CD4-positive, alpha-beta memory T cell (primary cell): ENCODE results near the gene CPEB2. TPM values are rescaled to one million over a fixed set of nuclear protein-coding genes. Genes with fewer than 3 reads are reported as not detected.

Source experiments
- CTCF ChIA-PET: fragments of 350-600 bp; sonication (Branson Sonifier 250); formaldehyde crosslinking; loops from one replicate; lab custom pipeline; 2021; ENCODE audit warnings: inconsistent platforms; ENCODE audit not compliant: partially characterized antibody; lab: Charles Lee
- POLR2A ChIA-PET: fragments of 350-600 bp; sonication (Branson Sonifier 250); formaldehyde crosslinking; loops from one replicate; lab custom pipeline; 2021; ENCODE audit not compliant: partially characterized antibody; lab: Charles Lee
- DNase-seq, 5 donors: peaks; one replicate each; pipeline versions ENCODE4 v3.0.0 to v3.0.0-alpha.2; 2020 to 2022; ENCODE audit warnings: mixed read lengths in 1 of 5
- H3K27ac ChIP-seq: one replicate; pipeline ENCODE4 v1.7.0; 2013; ENCODE audit warnings: low read depth, low read length
- H3K27me3 ChIP-seq: 2 replicates; pipeline ENCODE4 v1.7.0; 2013; ENCODE audit warnings: mild to moderate bottlenecking, low read length, moderate library complexity; ENCODE audit not compliant: insufficient read depth
- H3K36me3 ChIP-seq: 2 replicates; pipeline ENCODE4 v1.7.0; 2013; ENCODE audit warnings: mild to moderate bottlenecking, low read length, moderate library complexity; ENCODE audit not compliant: insufficient read depth
- H3K4me1 ChIP-seq: 2 replicates; pipeline ENCODE4 v1.7.0; 2013; ENCODE audit warnings: mild to moderate bottlenecking, low read length, moderate library complexity; ENCODE audit not compliant: insufficient read depth
- H3K4me3 ChIP-seq, 2 donors: one replicate each; pipeline ENCODE4 v1.7.0; 2013; ENCODE audit warnings: low read length in 2 of 2, mild to moderate bottlenecking in 1 of 2
- H3K9me3 ChIP-seq, 2 donors: one replicate each; pipeline ENCODE4 v1.7.0; 2013; ENCODE audit warnings: low read length in 2 of 2, control low read depth in 1 of 2; ENCODE audit not compliant: control insufficient read depth in 1 of 2
- H3K27ac Mint-ChIP-seq, 7 donors: one replicate each; pipeline ENCODE4 v1.8.0; 2020 to 2021; ENCODE audit warnings: mixed read lengths in 7 of 7, mild to moderate bottlenecking in 6 of 7, inconsistent platforms in 3 of 7, moderate library complexity in 3 of 7
- H3K27me3 Mint-ChIP-seq, 2 donors: one replicate each; pipeline ENCODE4 v1.8.0; 2020 to 2021; ENCODE audit warnings: mixed read lengths in 2 of 2
- H3K36me3 Mint-ChIP-seq, 2 donors: one replicate each; pipeline ENCODE4 v1.8.0; 2020 to 2021; ENCODE audit warnings: mixed read lengths in 2 of 2, inconsistent platforms in 1 of 2, mild to moderate bottlenecking in 1 of 2
- H3K4me1 Mint-ChIP-seq, 4 donors: one replicate each; pipeline ENCODE4 v1.8.0; 2020 to 2021; ENCODE audit warnings: mixed read lengths in 4 of 4, mild to moderate bottlenecking in 1 of 4
- H3K4me3 Mint-ChIP-seq, 8 donors: one replicate each; pipeline ENCODE4 v1.8.0; 2020 to 2021; ENCODE audit warnings: mixed read lengths in 8 of 8, mild to moderate bottlenecking in 7 of 8, moderate library complexity in 6 of 8, inconsistent platforms in 3 of 8
- H3K9me3 Mint-ChIP-seq, 8 donors: one replicate each; pipeline ENCODE4 v1.8.0; 2020 to 2021; ENCODE audit warnings: mixed read lengths in 8 of 8, mild to moderate bottlenecking in 5 of 8, inconsistent platforms in 3 of 8, moderate library complexity in 1 of 8
- intact Hi-C: fragments of 100-400 bp; cut with micrococcal nuclease; formaldehyde crosslinking; loops from one replicate; pipeline ENCODE4 v1.15.1; 2023
- polyA plus RNA-seq, 2 donors: library from polyadenylated mRNA; unstranded; fragments of 300-500 nt; fragmentation: Illumina TruSeq; gene quantifications; one replicate each; pipeline ENCODE4 v1.2.3, GENCODE V29; 2021
- total RNA-seq, 2 experiments: library from RNA; stranded (reverse); gene quantifications; one replicate each; pipeline ENCODE4 v1.2.3, GENCODE V29; 2021

The CPEB2 gene
- total and polyA plus RNA-seq, 4 experiments from 2014 or later: 0.71 to 16.9 (median 9.0) TPM

DNA sequence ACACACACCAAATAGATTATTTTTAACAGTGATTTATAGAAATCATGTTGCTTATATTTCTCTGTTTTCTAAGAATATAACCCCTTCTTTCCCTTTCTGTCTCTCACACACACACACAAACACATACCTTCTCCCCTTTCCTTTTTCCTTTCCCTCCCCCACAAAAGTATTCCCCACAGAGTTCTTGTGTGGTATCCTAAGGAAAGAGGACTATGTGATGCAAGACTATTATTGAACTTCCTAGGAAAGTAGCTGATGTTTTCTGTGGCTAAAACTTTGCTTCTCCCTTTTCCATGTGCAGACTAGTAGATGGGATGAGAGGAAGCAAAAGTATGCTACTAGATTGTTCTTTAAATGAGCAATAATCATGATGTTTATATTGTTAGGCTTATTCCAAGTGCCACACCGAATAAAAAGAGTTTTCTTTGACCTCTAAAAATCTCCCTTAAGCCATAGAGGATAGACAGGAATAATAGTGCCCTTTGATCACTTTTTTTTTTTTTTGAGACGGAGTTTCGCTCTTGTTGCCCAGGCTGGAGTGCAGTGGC lies 38.7 kb downstream of the CPEB2 start:
- intact Hi-C loops: no loop called here
- Histone ChIP-seq H3K27me3 (no peaks in the 10 kb centered on the region), H3K4me1 (no peaks in the 10 kb centered on the region), H3K9me3 (no peaks in the 10 kb centered on the region), H3K4me3 (no peak overlapping the region), H3K36me3 (no peaks in the 10 kb centered on the region), H3K27ac (no peak overlapping the region)
- H3K27ac Mint-ChIP-seq: peak overlapping the region in 3 of 7 donors; percentile 38 to 70 (median 43)
- H3K9me3 Mint-ChIP-seq: no peaks in the 10 kb centered on the region
- ChIA-PET POLR2A (no interaction called here), CTCF (no interaction called here)
- peaks cover 6 to 37% of the 10 kb centered on the region in 2 donors for H3K36me3 Mint-ChIP-seq
- no peaks in the 10 kb centered on the region for H3K27me3 Mint-ChIP-seq
- no peak for DNase-seq
- peaks cover 5 to 11% (median 7%) of the 10 kb centered on the region in 4 donors for H3K4me1 Mint-ChIP-seq
- H3K4me3 Mint-ChIP-seq: no peak overlapping the region

GRCh38 chr4:15042529-15043167 lies 40.4 kb downstream of the CPEB2 start:
- no peak for DNase-seq
- no peak overlapping the region for H3K4me3 ChIP-seq
- ChIA-PET CTCF (interaction anchor here (1.2 kb wide), 1 partner anchor 8 kb away, joined by 3 read pairs; no protein-coding TSS in a partner anchor), POLR2A (no interaction called here)
- Mint-ChIP-seq H3K9me3 (no peaks in the 10 kb centered on the region), H3K27ac (no peak overlapping the region), H3K36me3 (peaks cover 10 to 29% of the 10 kb centered on the region in 2 donors), H3K27me3 (no peaks in the 10 kb centered on the region), H3K4me1 (peaks cover 4 to 14% (median 6%) of the 10 kb centered on the region in 4 donors), H3K4me3 (no peak overlapping the region)
- no peaks in the 10 kb centered on the region for H3K9me3 ChIP-seq
- H3K4me1 ChIP-seq: no peaks in the 10 kb centered on the region
- H3K27me3 ChIP-seq: no peaks in the 10 kb centered on the region
- H3K36me3 ChIP-seq: no peaks in the 10 kb centered on the region
- intact Hi-C loops: no loop called here
- H3K27ac ChIP-seq: no peak overlapping the region

DNA sequence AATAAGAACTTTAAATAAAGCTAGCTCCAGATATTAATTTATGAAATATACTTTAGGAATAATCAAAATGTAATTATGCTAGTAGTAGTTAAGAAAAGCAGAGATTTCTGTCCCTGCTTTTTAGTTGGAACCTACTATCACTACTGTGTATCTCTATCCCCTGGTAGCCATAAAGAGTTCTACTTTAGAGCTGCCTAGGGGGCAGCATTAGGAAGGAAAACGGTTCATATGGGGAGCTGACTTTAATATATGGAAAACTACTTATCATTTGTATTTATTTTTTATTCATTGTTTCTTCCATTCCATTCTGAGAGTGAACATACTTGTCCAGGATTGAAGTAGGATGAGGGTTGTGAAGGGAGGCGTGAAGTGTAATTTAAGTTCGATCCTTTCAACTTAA lies 40.9 kb downstream of the CPEB2 start:
- Mint-ChIP-seq H3K4me3 (no peak overlapping the region), H3K4me1 (peaks cover 4 to 14% (median 6%) of the 10 kb centered on the region in 4 donors), H3K36me3 (peaks cover 10 to 29% of the 10 kb centered on the region in 2 donors), H3K27me3 (no peaks in the 10 kb centered on the region), H3K9me3 (no peaks in the 10 kb centered on the region), H3K27ac (no peak overlapping the region)
- ChIA-PET POLR2A (no interaction called here), CTCF (interaction anchor here (1.2 kb wide), 1 partner anchor 9 kb away, joined by 3 read pairs; no protein-coding TSS in a partner anchor)
- Histone ChIP-seq H3K36me3 (no peaks in the 10 kb centered on the region), H3K27ac (no peak overlapping the region), H3K4me1 (no peaks in the 10 kb centered on the region), H3K4me3 (no peak overlapping the region), H3K9me3 (no peaks in the 10 kb centered on the region), H3K27me3 (no peaks in the 10 kb centered on the region)
- intact Hi-C loops: no loop called here
- DNase-seq: no peak

DNA sequence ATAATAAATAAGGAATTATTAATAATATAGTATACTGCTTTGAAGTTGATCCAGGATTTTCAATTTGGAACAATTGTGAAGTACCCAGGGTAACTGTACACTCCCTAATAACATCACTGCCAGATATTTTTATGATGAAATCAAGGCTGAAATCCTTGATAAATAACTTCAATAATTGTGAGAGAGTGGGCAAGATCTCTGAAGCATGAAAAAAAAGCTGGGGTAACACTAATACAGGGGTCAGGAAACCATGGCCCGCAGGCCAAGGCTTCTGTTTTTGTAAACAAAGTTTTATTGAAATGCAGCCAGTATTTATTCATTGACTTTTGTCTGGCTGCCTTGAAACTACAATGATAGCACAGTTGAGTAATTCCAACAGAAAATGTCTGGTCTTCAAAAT lies 41.6 kb downstream of the CPEB2 start:
- no peaks in the 10 kb centered on the region for H3K9me3 Mint-ChIP-seq
- POLR2A ChIA-PET: no interaction called here
- intact Hi-C loops: no loop called here
- no peak overlapping the region for H3K27ac ChIP-seq
- H3K27ac Mint-ChIP-seq: no peak overlapping the region
- no peaks in the 10 kb centered on the region for H3K9me3 ChIP-seq
- CTCF ChIA-PET: interaction anchor here (1.2 kb wide), 1 partner anchor 9 kb away, joined by 3 read pairs; no protein-coding TSS in a partner anchor
- H3K36me3 Mint-ChIP-seq: peaks cover 10 to 26% of the 10 kb centered on the region in 2 donors
- peaks cover 4 to 14% (median 6%) of the 10 kb centered on the region in 4 donors for H3K4me1 Mint-ChIP-seq
- H3K4me3 Mint-ChIP-seq: no peak overlapping the region
- no peak overlapping the region for H3K4me3 ChIP-seq
- no peak for DNase-seq
- H3K36me3 ChIP-seq: no peaks in the 10 kb centered on the region
- no peaks in the 10 kb centered on the region for H3K4me1 ChIP-seq
- H3K27me3 ChIP-seq: no peaks in the 10 kb centered on the region
- no peaks in the 10 kb centered on the region for H3K27me3 Mint-ChIP-seq

DNA sequence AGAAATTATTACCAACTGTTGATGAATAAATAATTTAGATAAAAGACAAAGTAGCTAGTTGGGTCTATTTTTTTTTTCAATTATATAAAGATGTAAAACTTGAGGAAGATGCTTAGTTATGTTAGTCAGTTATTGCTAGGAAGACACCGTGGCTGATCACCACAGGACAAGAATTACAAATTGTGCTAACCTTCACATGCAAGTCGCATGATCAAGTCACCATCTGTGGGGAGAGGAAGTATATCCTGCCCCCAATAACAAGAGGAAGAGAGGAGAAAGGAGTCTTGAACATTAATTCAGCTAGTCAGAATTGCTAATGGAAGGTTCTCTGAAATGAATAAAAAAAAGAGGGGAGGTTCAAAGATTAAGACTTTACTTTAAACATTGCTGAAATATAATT lies 52.3 kb downstream of the CPEB2 start:
- CTCF ChIA-PET: no interaction called here
- H3K36me3 ChIP-seq: peaks cover 24% of the 10 kb centered on the region

GRCh38 chr4:15060213-15060612 lies 57.9 kb downstream of the CPEB2 start:
- peaks cover 0 to 4% (median 2%) of the 10 kb centered on the region in 4 donors for H3K4me1 Mint-ChIP-seq
- intact Hi-C loops: no loop called here
- H3K4me1 ChIP-seq: no peaks in the 10 kb centered on the region
- no peaks in the 10 kb centered on the region for H3K27me3 Mint-ChIP-seq
- H3K4me3 Mint-ChIP-seq: no peak overlapping the region
- H3K27ac Mint-ChIP-seq: no peak overlapping the region
- H3K36me3 ChIP-seq: peaks cover 39% of the 10 kb centered on the region
- peaks cover 24 to 38% of the 10 kb centered on the region in 2 donors for H3K36me3 Mint-ChIP-seq
- no peaks in the 10 kb centered on the region for H3K9me3 Mint-ChIP-seq
- DNase-seq: no peak
- POLR2A ChIA-PET: no interaction called here
- H3K27me3 ChIP-seq: no peaks in the 10 kb centered on the region
- no peaks in the 10 kb centered on the region for H3K9me3 ChIP-seq
- no peak overlapping the region for H3K27ac ChIP-seq
- no peak overlapping the region for H3K4me3 ChIP-seq
- CTCF ChIA-PET: no interaction called here

More for the DNA sequence above, 52.3 kb downstream of the CPEB2 start:
- no peaks in the 10 kb centered on the region for H3K27me3 Mint-ChIP-seq
- no peak overlapping the region for H3K27ac Mint-ChIP-seq
- no peaks in the 10 kb centered on the region for H3K4me1 ChIP-seq
- no peak overlapping the region for H3K4me3 ChIP-seq
- no peaks in the 10 kb centered on the region for H3K9me3 ChIP-seq
- H3K27me3 ChIP-seq: no peaks in the 10 kb centered on the region
- H3K27ac ChIP-seq: no peak overlapping the region
- peaks cover 28 to 41% of the 10 kb centered on the region in 2 donors for H3K36me3 Mint-ChIP-seq
- POLR2A ChIA-PET: no interaction called here
- intact Hi-C loops: no loop called here
- peaks cover 0 to 7% (median 3%) of the 10 kb centered on the region in 4 donors for H3K4me1 Mint-ChIP-seq
- H3K9me3 Mint-ChIP-seq: no peaks in the 10 kb centered on the region
- DNase-seq: no peak
- no peak overlapping the region for H3K4me3 Mint-ChIP-seq

GRCh38 chr4:15063341-15063740 lies 61.1 kb downstream of the CPEB2 start:
- H3K9me3 ChIP-seq: no peaks in the 10 kb centered on the region
- H3K36me3 ChIP-seq: peaks cover 36% of the 10 kb centered on the region
- Mint-ChIP-seq H3K9me3 (no peaks in the 10 kb centered on the region), H3K36me3 (peaks cover 30 to 41% of the 10 kb centered on the region in 2 donors), H3K27ac (no peak overlapping the region), H3K4me1 (no peaks in the 10 kb centered on the region), H3K27me3 (no peaks in the 10 kb centered on the region), H3K4me3 (no peak overlapping the region)
- no peaks in the 10 kb centered on the region for H3K27me3 ChIP-seq
- no peak overlapping the region for H3K4me3 ChIP-seq
- intact Hi-C loops: no loop called here
- H3K27ac ChIP-seq: no peak overlapping the region
- ChIA-PET POLR2A (no interaction called here), CTCF (no interaction called here)
- no peak for DNase-seq
- no peaks in the 10 kb centered on the region for H3K4me1 ChIP-seq
